HepG2 (cell line): ENCODE results near the gene MYLK. TPM values are rescaled to one million over a fixed set of nuclear protein-coding genes. Genes with fewer than 3 reads are reported as not detected.

Source experiments
- ATAC-seq: fragments of 200-7000 bp; cut with Tn5 transposase; 3 replicates; pipeline ENCODE4 v1.9.1; 2020; ENCODE audit warnings: mild to moderate bottlenecking, moderate library complexity
- BruUV-seq: library from RNA; stranded (reverse); fragments of 400-500 nt; replicated peaks from 2 replicates; lab custom pipeline; 2021; lab: Mats Ljungman, UMichigan
- CTCF ChIA-PET: fragments of 300-600 bp; formaldehyde crosslinking; extraction: SDS; loops from one replicate; lab custom pipeline; 2021; ENCODE audit warnings: low total read pairs, inconsistent platforms, low intra/inter-chr PET ratio; lab: Yijun Ruan, JAX
- POLR2A ChIA-PET: fragments of 350-600 bp; sonication (Branson Sonifier 250); formaldehyde crosslinking; loops from one replicate; lab custom pipeline; 2020; ENCODE audit warnings: antibody characterized with exemption, inconsistent platforms; lab: Yijun Ruan, JAX
- DNase-seq: peaks from one replicate; pipeline ENCODE4 v3.0.0-alpha.2; 2015; ENCODE audit warnings: low spot score
- FAIRE-seq: peaks from 3 replicates; lab custom pipeline; 2011; peaks lifted over from hg19 to GRCh38; lab: Jason Lieb, UNC
- H2AFZ ChIP-seq: one replicate; pipeline ENCODE4 v1.6.1; 2011; ENCODE audit warnings: low read length, inconsistent platforms
- H3K27ac ChIP-seq: fragments of 300-600 bp; 3 replicates; pipeline ENCODE4 v1.8.0; 2011; ENCODE audit warnings: mixed run types, mild to moderate bottlenecking, mixed read lengths, low read length, inconsistent platforms; ENCODE audit not compliant: insufficient read depth; ENCODE audit errors: extremely low read length
- H3K27me3 ChIP-seq, 2 experiments: fragments of 200-600 bp in 1 of 2; 2 replicates in 1 of 2; 3 replicates in 1 of 2; pipeline versions ENCODE4 v1.6.0 to v1.8.0; 2011; ENCODE audit warnings: low read length in 2 of 2, mild to moderate bottlenecking in 2 of 2, moderate library complexity in 2 of 2, inconsistent platforms in 1 of 2; ENCODE audit not compliant: insufficient read depth in 2 of 2, control insufficient read depth in 1 of 2
- H3K36me3 ChIP-seq, 2 experiments: fragments of 200-600 bp in 1 of 2; replicated peaks in 1 of 2; 2 replicates in 1 of 2; 3 replicates in 1 of 2; pipeline versions ENCODE4 v1.5.1 to v1.8.0; 2011; ENCODE audit warnings: low read length in 2 of 2, inconsistent platforms in 1 of 2; ENCODE audit not compliant: insufficient read depth in 2 of 2, control insufficient read depth in 1 of 2
- H3K4me1 ChIP-seq: 2 replicates; pipeline ENCODE4 v1.5.1; 2012; ENCODE audit warnings: low read length, inconsistent platforms; ENCODE audit not compliant: insufficient read depth
- H3K4me2 ChIP-seq: 2 replicates; pipeline ENCODE4 v1.6.0; 2011; ENCODE audit warnings: low read depth, low read length, inconsistent platforms
- H3K4me3 ChIP-seq, 3 experiments: fragments of 200-600 bp in 1 of 3; sonication (generic), shearing (Covaris generic) in 1 of 3; replicated peaks in 1 of 3; 2 replicates each; pipeline ENCODE4 v1.5.1; 2011 to 2016; ENCODE audit warnings: low read length in 3 of 3, inconsistent platforms in 2 of 3, low read depth in 2 of 3, mild to moderate bottlenecking in 2 of 3, control low read depth in 1 of 3, mixed read lengths in 1 of 3; ENCODE audit not compliant: insufficient read depth in 1 of 3
- H3K79me2 ChIP-seq: one replicate; pipeline ENCODE4 v1.6.1; 2011; ENCODE audit warnings: low read length, inconsistent platforms; ENCODE audit not compliant: insufficient read depth
- H3K9ac ChIP-seq: 2 replicates; pipeline ENCODE4 v1.6.0; 2011; ENCODE audit warnings: mild to moderate bottlenecking, low read depth, low read length, inconsistent platforms; ENCODE audit not compliant: insufficient read depth
- H3K9me3 ChIP-seq: 2 replicates; pipeline ENCODE4 v1.5.1; 2012; ENCODE audit warnings: mild to moderate bottlenecking, low read length
- H4K20me1 ChIP-seq: 2 replicates; pipeline ENCODE4 v1.6.0; 2011; ENCODE audit warnings: inconsistent platforms, mild to moderate bottlenecking, low read length, moderate library complexity; ENCODE audit not compliant: insufficient read depth
- DR1 ChIP-seq: sonication (generic); formaldehyde crosslinking; IDR thresholded peaks from 2 replicates; pipeline ENCODE4 v1.8.0; 2021; ENCODE audit warnings: mild to moderate bottlenecking, missing genetic modification reagents, inconsistent platforms
- FOXO1 ChIP-seq: sonication (generic); formaldehyde crosslinking; IDR thresholded peaks from 2 replicates; pipeline ENCODE4 v1.4.0; 2020; ENCODE audit warnings: missing genetic modification reagents
- GATAD1 ChIP-seq: IDR thresholded peaks from 2 replicates; pipeline ENCODE4 v1.6.1; 2016; ENCODE audit warnings: missing genetic modification reagents, missing compliant biosample characterization
- KDM5B ChIP-seq: sonication (generic); formaldehyde crosslinking; IDR thresholded peaks from 2 replicates; pipeline ENCODE4 v1.4.0; 2020; ENCODE audit warnings: missing genetic modification reagents, mild to moderate bottlenecking, borderline replicate concordance
- ONECUT2 ChIP-seq: sonication (generic); formaldehyde crosslinking; IDR thresholded peaks from 2 replicates; pipeline ENCODE4 v1.4.0; 2020; ENCODE audit warnings: missing genetic modification reagents
- PAF1 ChIP-seq: IDR thresholded peaks from 2 replicates; pipeline ENCODE4 v1.6.1; 2016; ENCODE audit warnings: missing genetic modification reagents, missing compliant biosample characterization
- POLR2A ChIP-seq, 2 experiments: IDR thresholded peaks; 2 replicates each; pipeline ENCODE4 v1.6.1; 2011; ENCODE audit warnings: low read depth in 2 of 2, low read length in 2 of 2, mild to moderate bottlenecking in 1 of 2, moderate library complexity in 1 of 2; ENCODE audit not compliant: insufficient read depth in 1 of 2
- POLR2AphosphoS5 ChIP-seq: IDR thresholded peaks from 2 replicates; pipeline ENCODE4 v1.6.1; 2012; ENCODE audit warnings: low read depth, low read length
- RAD21 ChIP-seq: fragments of 450-650 bp; formaldehyde crosslinking; IDR thresholded peaks from 2 replicates; pipeline ENCODE4 v1.5.0; 2020; ENCODE audit warnings: mild to moderate bottlenecking
- RBFOX2 ChIP-seq: fragments of 200-400 bp; formaldehyde crosslinking; IDR thresholded peaks from 2 replicates; pipeline ENCODE4 v1.6.1; 2017; ENCODE audit warnings: low read depth, mild to moderate bottlenecking, low read length
- RELA ChIP-seq: sonication (generic); formaldehyde crosslinking; IDR thresholded peaks from 2 replicates; pipeline ENCODE4 v1.4.0; 2020; ENCODE audit warnings: missing genetic modification reagents
- SMARCC2 ChIP-seq: fragments of 450-650 bp; IDR thresholded peaks from 2 replicates; pipeline ENCODE4 v1.6.1; 2017; ENCODE audit warnings: antibody characterized with exemption, mild to moderate bottlenecking
- SMC3 ChIP-seq: IDR thresholded peaks from 2 replicates; pipeline ENCODE4 v1.6.1; 2011; ENCODE audit warnings: low read length, improper control_type of control experiment
- TARDBP ChIP-seq: sonication (generic); formaldehyde crosslinking; IDR thresholded peaks from 2 replicates; pipeline ENCODE4 v1.8.0; 2022; ENCODE audit warnings: mild to moderate bottlenecking, missing genetic modification reagents
- TBP ChIP-seq: sonication (generic); formaldehyde crosslinking; IDR thresholded peaks from 2 replicates; pipeline ENCODE4 v1.5.0; 2020; ENCODE audit warnings: missing genetic modification reagents
- THAP11 ChIP-seq: IDR thresholded peaks from 2 replicates; pipeline ENCODE4 v1.6.1; 2016; ENCODE audit warnings: missing biosample characterization, missing genetic modification reagents
- ZFP37 ChIP-seq: sonication (generic); formaldehyde crosslinking; IDR thresholded peaks from 2 replicates; pipeline ENCODE4 v1.4.0; 2020; ENCODE audit warnings: missing genetic modification reagents, borderline replicate concordance
- ZNF260 ChIP-seq: sonication (generic); formaldehyde crosslinking; IDR thresholded peaks from 2 replicates; pipeline ENCODE4 v1.4.0; 2020; ENCODE audit warnings: missing genetic modification reagents, low read depth, mild to moderate bottlenecking, borderline replicate concordance
- ZNF282 ChIP-seq: fragments of 450-650 bp; IDR thresholded peaks from 2 replicates; pipeline ENCODE4 v1.6.1; 2018; ENCODE audit not compliant: partially characterized antibody
- ZNF292 ChIP-seq: sonication (generic); formaldehyde crosslinking; IDR thresholded peaks from 2 replicates; pipeline ENCODE4 v1.8.1; 2022; ENCODE audit warnings: mild to moderate bottlenecking, low read depth, missing genetic modification reagents, borderline replicate concordance
- ZNF891 ChIP-seq: sonication (generic); formaldehyde crosslinking; IDR thresholded peaks from 2 replicates; pipeline ENCODE4 v1.5.0; 2020; ENCODE audit warnings: mild to moderate bottlenecking, missing genetic modification reagents
- ZZZ3 ChIP-seq: sonication (generic); formaldehyde crosslinking; IDR thresholded peaks from 2 replicates; pipeline ENCODE4 v1.4.0; 2020; ENCODE audit warnings: missing genetic modification reagents, mild to moderate bottlenecking, borderline replicate concordance
- WGBS: methylation state at CpG from one replicate; pipeline ENCODE4 v1.1.6; 2017; ENCODE audit warnings: low lambda C conversion rate; 5-methylcytosine and 5-hydroxymethylcytosine counted together
- in situ Hi-C: cut with HindIII; loops from 2 replicates; pipeline ENCODE4 v1.10.0; 2017; ENCODE audit warnings: low pct_unique_long_range_greater_than_20kb; ENCODE audit not compliant: extremely low pct_ligation_motif_present
- intact Hi-C: fragments of 100-400 bp; cut with micrococcal nuclease; formaldehyde crosslinking; loops from one replicate; pipeline ENCODE4 v1.10.0; 2022; ENCODE audit not compliant: unreplicated experiment
- polyA plus RNA-seq, 8 experiments: library from polyadenylated mRNA; depleted of rRNA in 3 of 8; stranded (reverse) in 7 of 8; unstranded in 1 of 8; fragments of >200 nt; fragmentation: Illumina TruSeq in 4 of 8; extraction: Trizol in 4 of 8; gene quantifications; 2 replicates each; pipeline versions ENCODE4 v1.2.1 to v1.2.3, GENCODE V29; 2011 to 2016; ENCODE audit warnings: low read depth in 4 of 8, missing spikeins in 1 of 8, mixed read lengths in 1 of 8; ENCODE audit not compliant: insufficient read depth in 1 of 8
- total RNA-seq, 5 experiments: library from RNA; depleted of rRNA; stranded (reverse); fragments of >200 nt; fragmentation: Illumina TruSeq; extraction: Trizol; gene quantifications; 2 replicates each; pipeline ENCODE4 v1.2.3, GENCODE V29; 2016; ENCODE audit warnings: low read depth in 1 of 5

The MYLK gene
- total and polyA plus RNA-seq, 2 of the 13 experiments (the other 11 are each of a cell fraction or from before 2014, with no cell fraction given): 10.6 to 34.9 TPM

DNA sequence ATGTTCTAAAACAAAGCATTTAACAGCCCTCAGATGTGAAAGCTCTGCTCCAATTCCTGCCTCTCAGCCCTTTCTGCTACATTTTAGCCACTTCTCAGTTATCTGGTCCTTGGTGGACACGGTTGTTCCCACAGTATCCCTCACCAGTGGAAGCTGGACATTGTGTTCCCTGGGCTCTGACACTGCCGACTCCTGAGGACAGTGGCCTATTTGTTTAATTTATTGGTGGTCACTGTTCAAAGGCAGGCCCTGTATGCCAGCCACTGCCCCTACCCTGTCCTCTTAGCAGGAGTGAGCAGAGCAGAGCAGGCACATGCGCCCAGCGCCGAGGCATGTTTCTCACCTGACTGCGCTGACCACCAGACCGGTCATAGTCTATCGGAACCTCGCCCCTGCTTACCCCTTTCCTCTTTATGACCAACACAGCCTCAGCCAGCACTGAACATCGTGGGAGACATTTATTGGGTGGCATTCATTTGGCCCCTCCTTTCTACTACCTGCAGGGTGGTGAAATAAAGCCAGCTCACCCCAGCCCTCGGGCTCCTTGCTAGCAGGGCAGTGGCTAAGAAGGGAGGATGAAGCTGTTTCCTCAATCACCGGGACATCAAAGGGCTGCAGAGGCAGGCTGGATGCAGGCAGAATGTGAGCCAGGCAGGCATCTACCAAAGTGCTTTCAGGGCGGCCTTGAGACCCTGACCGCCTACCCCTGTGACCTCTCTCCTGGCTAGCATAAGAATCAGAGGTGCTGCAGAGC, 245.0 kb downstream of the MYLK start (continued):
- TF ChIP-seq PAF1 (CRISPR knock-in tag) (no peak), RELA (no peak)

DNA sequence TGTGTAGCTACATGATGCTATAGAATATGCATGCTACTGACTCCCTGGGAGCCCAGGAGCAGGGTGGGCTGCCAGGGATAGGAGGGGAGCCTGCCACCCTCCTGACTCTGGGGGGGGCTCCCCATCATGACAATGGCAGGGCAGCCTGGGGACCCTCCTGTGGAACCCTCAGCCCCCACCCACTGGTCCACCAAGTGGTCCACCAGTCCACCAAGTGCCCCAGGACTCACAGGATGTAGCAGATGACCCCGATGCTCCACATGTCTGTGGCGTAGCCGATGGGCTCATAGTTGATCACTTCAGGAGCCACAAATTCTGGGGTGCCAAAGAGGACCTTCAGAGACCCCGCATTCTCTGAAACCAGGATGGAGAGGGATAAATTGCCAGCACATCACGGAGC, 246.3 kb downstream of the MYLK start:
- Histone ChIP-seq H3K9ac (no peak overlapping the region), H2AFZ (no peak overlapping the region), H3K27ac (no peak overlapping the region), H3K4me3 (no peak overlapping the region), H3K9me3 (no peaks in the 10 kb centered on the region), H3K4me1 (peaks cover 49% of the 10 kb centered on the region), H3K4me2 (no peak overlapping the region), H4K20me1 (no peaks in the 10 kb centered on the region), H3K36me3 (peaks cover 8 to 9% of the 10 kb centered on the region in 2 experiments; a peak in 3 of 5 replicates), H3K79me2 (no peaks in the 10 kb centered on the region), H3K27me3 (no peaks in the 10 kb centered on the region)
- TF ChIP-seq ZNF260 (CRISPR knock-in tag) (no peak), SMC3 (no peak), POLR2AphosphoS5 (no peak)
- WGBS: 100% methylated on average over 3 of the region's 5 CpGs
- CTCF ChIA-PET: no interaction called here
- intact Hi-C loops (loop anchor here (2.0 kb wide), 1 partner anchor 31 kb away; no protein-coding TSS in a partner anchor), in situ Hi-C loops (no loop called here)
- ATAC-seq (no peak), FAIRE-seq (no peak), DNase-seq (no peak)
- BruUV-seq: no TSS peak
- POLR2A ChIA-PET: no interaction called here

- no peak overlapping the region for H2AFZ ChIP-seq
- CTCF ChIA-PET: no interaction called here
- no peaks in the 10 kb centered on the region for H3K27me3 ChIP-seq
- intact Hi-C loops (loop anchor here (2.0 kb wide), 1 partner anchor 30 kb away; no protein-coding TSS in a partner anchor), in situ Hi-C loops (no loop called here)
- no peaks in the 10 kb centered on the region for H4K20me1 ChIP-seq
- H3K4me1 ChIP-seq: peaks cover 53% of the 10 kb centered on the region
- ATAC-seq (no peak), DNase-seq (no peak), FAIRE-seq (no peak)
- no TSS peak for BruUV-seq
- H3K9ac ChIP-seq: no peak overlapping the region
- no peak overlapping the region for H3K27ac ChIP-seq
- no peaks in the 10 kb centered on the region for H3K9me3 ChIP-seq
- 95% methylated on average over 5 of the region's 7 CpGs for WGBS
- peaks cover 8 to 9% of the 10 kb centered on the region in 2 experiments; a peak in 3 of 5 replicates for H3K36me3 ChIP-seq
- POLR2A ChIA-PET: no interaction called here
- no peaks in the 10 kb centered on the region for H3K79me2 ChIP-seq
- H3K4me2 ChIP-seq: no peak overlapping the region
- H3K4me3 ChIP-seq: no peak overlapping the region
- no peak for TF ChIP-seq ZNF282
- TF ChIP-seq POLR2A (IDR thresholded peaks at IDR 0.05; ENCODE audit: insufficient read depth in 1 of 2, low read depth in 2 of 2, low read length in 2 of 2): no peak
- TF ChIP-seq ZNF292 (CRISPR knock-in tag): no peak
- no peak for TF ChIP-seq DR1 (CRISPR knock-in tag)
- TF ChIP-seq RBFOX2: no peak
- no peak for TF ChIP-seq FOXO1 (CRISPR knock-in tag)
- TF ChIP-seq RAD21 (CRISPR knock-in tag): no peak
- TF ChIP-seq ZZZ3 (CRISPR knock-in tag): no peak
- no peak for TF ChIP-seq KDM5B (CRISPR knock-in tag)
- TF ChIP-seq TBP (CRISPR knock-in tag): no peak
- TF ChIP-seq TARDBP (CRISPR knock-in tag): no peak
- no peak for TF ChIP-seq GATAD1 (CRISPR knock-in tag)
- no peak for TF ChIP-seq SMARCC2
- no peak for TF ChIP-seq ONECUT2 (CRISPR knock-in tag)
- no peak for TF ChIP-seq THAP11 (CRISPR knock-in tag)
- TF ChIP-seq ZNF891 (CRISPR knock-in tag): no peak
- no peak for TF ChIP-seq ZFP37
Measured at GRCh38 chr3:123637131-123637530, 247.0 kb downstream of the MYLK start.
